ENCODE results near the gene IQCN.

The IQCN gene

DNA sequence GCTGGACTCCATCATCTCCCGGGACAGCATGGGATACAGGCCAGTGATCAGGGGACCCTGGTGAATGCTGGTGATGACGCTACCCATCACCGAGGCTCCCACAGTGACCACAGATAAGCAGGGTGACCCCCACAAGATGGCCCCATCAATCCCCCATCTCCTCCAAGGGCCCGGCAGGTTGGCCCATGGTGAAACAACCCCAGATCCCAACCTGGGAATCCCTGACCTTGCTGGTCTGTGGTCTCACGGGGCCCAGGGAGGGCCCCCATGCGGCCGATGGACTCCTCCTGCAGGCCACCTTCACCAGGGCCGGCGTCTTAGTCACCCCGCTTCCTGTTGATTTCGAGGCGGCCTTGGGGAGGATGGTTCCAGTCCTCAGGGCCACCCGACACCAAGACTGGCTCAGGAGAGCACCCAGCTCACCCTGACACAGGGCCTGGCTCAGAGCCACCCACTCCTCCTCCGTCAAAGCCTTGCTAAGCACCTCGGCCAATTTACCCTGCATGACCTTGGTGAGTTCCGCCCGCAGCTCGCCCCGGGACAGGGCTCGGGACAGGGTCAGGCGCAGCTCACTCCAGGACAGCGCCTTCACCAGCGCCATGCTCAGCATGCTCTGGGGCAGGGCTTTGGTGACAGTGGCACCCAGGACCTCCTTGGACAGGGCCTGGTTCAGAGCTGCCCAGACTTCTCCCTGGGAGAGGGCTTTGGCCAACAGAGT, 10.0 kb downstream of the IQCN start:
- DNase-seq (ENCODE audit: low spot score) = no peak

DNA sequence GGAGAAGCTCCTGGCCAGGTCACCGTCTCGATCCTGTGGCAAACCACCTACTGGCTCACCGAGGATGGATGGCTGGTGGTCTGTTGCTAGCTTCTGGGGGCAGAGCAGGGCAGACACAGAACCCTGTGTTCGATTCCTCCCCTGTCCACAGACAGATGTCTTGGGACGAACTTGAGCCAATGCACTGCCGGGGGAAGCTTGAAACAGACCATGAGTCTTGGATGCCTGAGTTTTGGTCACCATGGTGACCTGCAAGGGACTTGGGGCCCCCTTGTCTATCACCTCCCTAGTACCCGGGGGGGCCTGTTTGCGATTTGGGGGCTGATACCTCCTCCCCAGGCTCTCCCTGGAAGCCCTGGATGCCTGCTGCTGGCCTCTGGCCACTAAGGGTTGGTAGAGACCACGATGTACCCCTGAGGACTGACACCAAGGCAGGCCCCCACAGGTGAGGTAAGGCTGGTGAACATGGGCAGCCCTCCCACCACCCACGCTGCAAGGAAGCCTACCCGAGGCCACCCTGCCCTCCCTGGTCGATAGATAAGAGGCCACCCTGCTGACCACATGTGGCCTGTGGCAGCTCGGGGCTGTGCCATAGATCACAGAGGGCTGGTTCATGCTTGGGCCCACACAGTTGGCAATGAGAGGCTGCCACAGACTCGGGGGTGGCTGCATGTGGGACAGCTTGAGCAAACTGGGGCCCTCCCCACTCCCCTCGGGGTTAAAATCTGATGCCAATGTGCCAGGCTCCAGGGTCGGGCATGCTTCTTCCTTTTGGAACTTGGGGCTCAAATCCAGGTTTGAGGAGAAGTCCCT, 10.7 kb downstream of the IQCN start:
- DNase-seq (ENCODE audit: low spot score) = no peak

DNA sequence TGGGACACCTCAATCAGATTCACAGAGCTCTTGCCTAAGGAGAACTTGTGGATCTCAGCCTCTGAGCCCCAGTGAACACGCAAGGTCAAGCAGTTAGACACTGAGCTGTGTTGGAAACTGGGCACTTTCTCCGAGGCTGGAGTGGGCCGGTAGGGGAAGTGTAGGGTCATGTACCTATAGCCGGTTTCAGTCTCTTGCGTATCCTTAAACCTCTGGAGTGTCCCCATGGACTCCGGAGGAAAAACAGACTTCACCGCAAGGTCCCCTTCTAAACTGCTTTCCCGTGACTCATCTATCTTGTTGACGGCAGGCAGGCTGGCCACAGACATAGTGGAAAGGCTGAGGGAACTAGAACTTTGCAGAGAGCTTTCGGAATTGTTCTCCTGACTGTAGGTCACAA, 11.3 kb downstream of the IQCN start:
- no peak for DNase-seq (ENCODE audit: low spot score)

- no peak for DNase-seq (ENCODE audit: low spot score)
Observed at GRCh38 chr19:18262144-18262543, 12.1 kb downstream of the IQCN start.

DNA sequence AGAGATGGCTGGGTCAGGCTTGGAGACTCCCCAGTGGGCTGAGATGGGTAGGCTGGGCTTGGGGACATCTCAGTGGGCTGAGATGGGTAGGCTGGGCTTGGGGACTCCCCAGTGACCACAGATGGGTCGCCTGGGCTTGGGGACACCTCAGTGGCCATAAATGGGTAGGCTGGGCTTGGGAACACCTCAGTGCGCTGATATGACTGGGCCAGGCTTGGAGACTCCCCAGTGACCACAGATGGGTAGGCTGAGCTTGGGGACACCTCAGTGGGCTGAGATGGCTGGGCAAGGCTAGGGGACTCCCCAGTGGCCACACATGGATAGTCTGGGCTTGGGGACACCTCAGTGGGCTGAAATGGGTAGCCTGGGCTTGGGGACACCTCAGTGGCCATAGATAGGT, 12.8 kb downstream of the IQCN start:
- no peak for DNase-seq (ENCODE audit: low spot score)

DNA sequence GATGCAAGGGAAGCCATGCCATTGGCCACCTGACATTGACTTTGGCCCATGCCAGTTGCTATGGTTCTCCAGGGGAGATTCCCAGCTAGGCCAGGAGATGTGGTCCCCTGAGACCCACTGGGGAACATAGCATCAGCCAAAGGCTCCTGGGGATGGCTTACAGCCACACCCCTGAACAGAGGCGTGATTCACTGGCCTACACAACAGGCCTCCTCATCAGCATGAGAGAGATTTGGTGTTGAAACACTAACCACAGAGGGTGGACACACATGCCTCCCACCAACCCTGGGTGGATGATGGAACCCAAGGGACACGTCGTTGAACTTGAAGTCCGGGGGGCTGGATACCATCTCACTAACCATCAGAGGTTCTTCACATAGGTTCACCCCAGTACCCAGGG, 14.4 kb downstream of the IQCN start:
- no peak for DNase-seq (ENCODE audit: low spot score)

DNA sequence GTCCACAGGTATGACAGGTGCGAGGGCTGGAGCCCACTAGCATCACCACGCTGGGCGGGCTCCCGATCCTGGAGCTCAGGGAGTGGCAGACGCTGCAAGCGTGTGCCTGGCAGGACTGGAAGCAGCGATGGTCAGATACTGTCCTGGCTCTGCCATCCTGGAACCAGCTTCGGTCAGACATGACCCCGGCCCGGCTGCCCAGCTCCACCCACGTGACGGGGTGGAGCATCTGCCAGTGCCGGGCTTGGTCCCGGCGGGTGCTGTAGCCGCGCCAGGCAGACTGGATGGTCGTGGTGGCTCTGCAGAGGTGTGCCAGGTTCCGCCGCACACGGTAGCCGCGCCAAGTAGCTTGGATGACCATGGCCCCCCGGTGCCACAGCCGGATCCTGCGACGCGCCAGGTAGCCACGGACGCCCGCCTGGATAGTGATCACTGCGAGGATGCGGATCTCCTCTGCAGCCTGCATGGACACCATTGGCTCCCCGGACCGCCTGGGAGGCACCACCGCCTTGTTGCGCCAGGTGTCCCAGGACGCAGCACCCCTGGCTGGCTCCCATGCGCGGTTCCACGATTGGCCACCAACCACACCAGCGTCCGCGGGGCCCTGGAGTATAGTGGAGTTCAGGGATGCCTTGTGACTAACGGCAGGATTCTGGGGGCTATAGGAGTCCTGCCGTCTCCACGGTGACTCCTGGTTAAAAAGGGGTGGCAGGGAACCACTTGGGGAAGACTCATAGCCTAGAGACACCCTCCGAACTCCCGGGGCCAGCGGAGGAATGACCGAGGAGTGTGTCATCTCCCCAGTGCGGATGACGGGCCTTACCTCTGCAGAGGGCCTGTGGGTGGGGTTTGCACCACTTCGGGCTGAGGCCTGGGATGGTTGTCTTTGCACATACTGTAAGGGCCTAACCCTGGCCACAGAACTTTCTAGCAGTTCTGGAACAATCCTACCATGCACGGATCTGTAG, 16.5 kb downstream of the IQCN start:
- DNase-seq (ENCODE audit: low spot score) = peak; percentile 23

DNA sequence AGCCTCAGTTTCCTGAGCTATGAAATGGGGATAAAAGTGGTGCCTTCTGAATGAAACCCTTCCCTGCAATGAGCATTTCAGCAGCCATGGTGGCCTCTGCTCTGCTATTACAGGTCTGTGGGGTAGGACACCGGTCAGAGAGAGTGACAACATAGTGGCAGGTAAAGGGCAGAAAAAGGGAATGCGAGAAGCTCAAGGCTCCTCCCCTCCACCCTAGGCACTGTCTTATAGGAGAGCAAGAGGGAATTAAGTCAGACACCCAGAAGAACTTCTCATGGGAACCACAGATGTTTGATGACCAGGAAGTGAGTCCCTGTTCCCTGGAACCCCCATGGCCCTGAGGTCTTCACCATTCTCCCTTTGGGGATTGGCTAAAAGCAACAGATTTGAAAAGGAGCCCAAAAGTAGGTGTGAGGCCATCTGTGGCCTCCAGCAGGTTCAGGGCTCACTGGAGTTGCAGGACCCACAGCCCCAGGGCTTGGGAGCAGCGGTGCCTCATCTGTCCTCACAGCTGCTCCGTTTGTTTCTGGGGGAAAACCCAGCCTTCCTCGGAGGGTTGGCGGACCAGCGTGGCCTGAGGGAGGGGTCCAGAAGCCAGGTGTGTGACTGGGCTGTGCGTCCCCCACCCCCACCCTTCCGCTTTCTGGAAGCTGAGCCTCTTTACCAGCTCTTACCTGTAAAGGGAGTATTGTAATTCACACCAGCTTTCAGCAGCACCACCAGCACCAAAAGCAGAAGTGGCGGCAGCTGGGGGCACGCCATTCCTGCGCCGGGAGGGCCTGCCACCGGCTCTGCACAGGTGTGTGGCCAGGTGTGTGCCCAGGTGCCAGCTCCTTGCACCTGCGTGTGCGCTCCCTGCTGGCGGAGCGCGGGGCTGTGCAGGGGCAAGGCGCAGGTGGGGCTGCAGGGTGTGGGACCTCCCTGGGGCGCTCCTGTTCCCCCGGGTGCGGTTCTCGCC, 19.4 kb downstream of the IQCN start:
- DNase-seq (ENCODE audit: low spot score) = no peak

DNA sequence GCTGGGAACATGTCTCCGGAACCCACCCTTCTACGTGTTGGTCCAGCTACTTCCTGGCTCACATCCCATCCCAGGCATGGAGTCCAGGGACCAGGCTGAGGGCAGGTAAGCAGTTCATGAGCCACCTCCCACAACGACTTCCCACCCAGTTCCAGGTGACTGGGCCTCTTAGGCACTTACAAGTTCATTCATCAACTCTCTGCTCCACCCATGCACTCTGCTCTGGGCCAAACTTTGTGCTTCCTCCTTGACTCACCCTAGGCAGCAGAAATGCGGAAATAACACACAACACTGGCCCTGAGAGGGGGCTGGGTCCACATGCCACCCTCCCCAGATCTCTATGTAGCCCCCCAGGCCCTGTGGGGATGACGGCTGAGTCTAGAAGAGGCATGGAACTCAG, 20.5 kb downstream of the IQCN start:
- no peak for DNase-seq (ENCODE audit: low spot score)

- no peak for DNase-seq (ENCODE audit: low spot score)
Observed at GRCh38 chr19:18253130-18253529, 21.1 kb downstream of the IQCN start.

- DNase-seq (ENCODE audit: low spot score) = no peak
Observed at GRCh38 chr19:18252370-18252717, 21.9 kb downstream of the IQCN start.

DNA sequence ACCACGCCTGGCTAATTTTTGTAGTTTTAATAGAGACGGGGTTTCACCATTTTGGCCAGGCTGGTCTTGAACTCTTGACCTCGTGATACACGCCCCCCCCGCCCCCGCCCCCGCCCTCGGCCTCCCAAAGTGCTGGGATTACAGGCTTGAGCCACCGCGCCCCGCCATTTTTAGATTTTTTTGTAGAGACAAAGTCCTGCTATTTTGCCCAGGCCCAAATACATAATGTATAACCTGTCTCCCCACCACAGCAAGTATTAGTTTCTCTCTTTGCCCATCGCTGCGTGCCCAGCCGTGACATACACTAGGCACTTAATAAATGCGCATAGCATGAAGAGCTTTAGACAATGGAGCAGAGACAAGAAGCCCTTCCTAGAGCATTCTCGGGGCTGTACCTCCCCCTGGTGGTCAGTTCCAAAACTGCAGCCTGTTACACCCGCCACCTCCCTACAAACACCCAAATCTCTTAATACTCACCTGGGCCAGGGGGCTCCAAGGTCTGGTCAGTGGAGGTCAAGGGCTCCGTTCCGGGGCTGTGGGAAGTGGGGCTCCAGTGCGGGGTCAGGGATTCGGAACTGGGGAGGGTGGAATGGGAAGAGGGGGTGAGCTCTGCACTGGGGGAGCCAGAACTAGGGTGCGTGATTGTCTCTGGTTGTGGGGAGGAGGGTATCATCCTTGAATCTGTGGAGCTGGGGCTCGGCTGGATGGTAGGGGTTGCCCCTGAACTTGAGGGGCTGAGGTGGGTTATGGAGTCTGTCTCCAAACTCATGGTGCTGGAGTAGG, 22.5 kb downstream of the IQCN start:
- DNase-seq (ENCODE audit: low spot score) = peak; percentile 75

- DNase-seq (ENCODE audit: low spot score) = no peak
Observed at GRCh38 chr19:18249834-18250233, 24.4 kb downstream of the IQCN start.

- DNase-seq (ENCODE audit: low spot score) = no peak
Observed at GRCh38 chr19:18245297-18245696, 29.0 kb downstream of the IQCN start.

DNA sequence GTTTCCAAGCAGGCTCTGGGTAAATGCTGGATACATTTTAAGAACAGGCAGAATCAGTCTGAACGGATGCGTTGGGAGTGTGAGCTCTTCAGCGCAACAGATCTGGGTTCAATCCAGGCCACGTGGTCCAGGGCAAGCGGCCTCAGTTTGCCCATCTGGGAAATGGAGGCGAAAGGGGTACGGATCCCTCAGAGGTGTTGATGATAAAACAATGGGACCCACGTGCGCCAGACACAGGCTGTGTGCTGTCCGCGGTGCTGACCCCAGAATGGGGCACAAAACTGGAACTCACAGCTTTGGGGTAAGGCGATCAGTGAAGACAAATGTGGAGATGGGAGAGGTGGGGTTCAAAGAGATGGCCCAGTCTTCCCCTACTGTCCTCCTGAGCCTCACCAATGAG, 34.9 kb downstream of the IQCN start:
- peak; percentile 23 for DNase-seq (ENCODE audit: low spot score)

DNA sequence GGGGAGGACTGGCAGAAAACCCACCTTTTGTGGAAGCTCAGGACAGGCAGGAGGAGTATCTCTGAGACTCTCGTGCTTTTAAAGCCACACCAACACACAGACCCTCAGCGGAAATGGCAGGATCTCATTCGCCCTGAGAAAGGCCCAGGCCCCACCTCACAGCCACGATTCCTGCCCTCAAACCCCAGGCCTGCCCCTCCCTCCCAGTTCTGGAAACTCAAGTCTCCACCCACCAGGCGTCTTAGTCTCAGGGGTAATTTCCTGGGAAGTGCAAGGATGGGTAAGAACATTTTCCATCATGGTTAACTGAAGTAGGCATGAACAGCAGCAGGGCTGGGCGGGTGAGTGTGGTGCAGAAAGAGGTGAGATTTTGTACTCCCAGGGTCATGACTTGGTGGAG, 40.1 kb downstream of the IQCN start:
- no peak for DNase-seq (ENCODE audit: low spot score)

- no peak for DNase-seq (ENCODE audit: low spot score)
Observed at GRCh38 chr19:18233224-18233825, 40.9 kb downstream of the IQCN start.

DNA sequence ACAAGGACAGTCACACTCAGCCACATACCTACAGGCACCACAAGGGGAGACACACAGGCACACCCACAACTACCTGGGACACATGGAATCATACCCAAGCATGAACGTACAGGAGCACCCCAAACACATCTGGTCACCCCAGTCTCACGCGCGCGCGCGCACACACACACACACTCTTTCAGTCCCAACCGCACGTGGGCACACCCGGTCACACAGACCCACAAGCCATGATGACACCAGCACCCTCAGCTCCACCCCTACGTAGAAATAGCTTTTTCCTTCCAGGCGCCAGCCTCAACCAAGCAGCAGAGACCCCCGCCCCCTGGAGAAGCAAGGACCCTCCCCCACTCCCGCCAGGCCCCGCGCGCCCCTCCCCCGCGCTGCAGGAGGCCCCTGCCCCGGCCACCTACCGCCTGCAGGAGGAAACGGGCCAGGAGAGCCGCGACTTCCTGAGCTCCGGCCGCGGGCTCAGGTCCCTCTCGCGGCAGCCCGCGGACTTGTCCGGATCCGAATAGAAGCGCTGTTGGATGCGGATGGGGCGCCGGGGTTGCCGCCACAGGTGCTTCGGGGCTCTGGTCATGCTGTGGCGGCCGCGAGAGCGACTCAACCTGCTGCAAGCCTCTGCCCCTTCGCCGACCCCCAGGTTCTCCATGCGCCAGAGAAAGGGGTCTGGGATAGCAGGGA, 41.6 kb downstream of the IQCN start:
- no peak for DNase-seq (ENCODE audit: low spot score)

- DNase-seq (ENCODE audit: low spot score) = no peak
Observed at GRCh38 chr19:18231775-18232174, 42.5 kb downstream of the IQCN start.
